ENCODE measurements around the gene ERC1.

- TF ChIP-seq POLR2A (IDR thresholded peaks at IDR 0.05) (no peak), CTCF (IDR thresholded peaks at IDR 0.05) (no peak), POLR2AphosphoS5 (IDR thresholded peaks at IDR 0.05) (no peak)
Observed at GRCh38 chr12:1425396-1425729, 434.3 kb downstream of the ERC1 start.
